SK-N-SH (cell line): Measurements from ENCODE around the gene NDUFB8. TPM values are rescaled to one million over a fixed set of nuclear protein-coding genes. Genes with fewer than 3 reads are reported as not detected.

Experiments
- CTCF ChIA-PET: fragments of 300-600, 350-600 bp; formaldehyde crosslinking; extraction: SDS; loops from one replicate; lab custom pipeline; 2021; lab: Yijun Ruan, JAX
- POLR2A ChIA-PET: fragments of 350-600 bp; sonication (Branson Sonifier 250); formaldehyde crosslinking; extraction: SDS; loops from one replicate; lab custom pipeline; 2020; ENCODE audit warnings: antibody characterized with exemption, inconsistent platforms; lab: Yijun Ruan, JAX
- DNase-seq: peaks from one replicate; pipeline ENCODE4 v3.0.0; 2012
- H2AFZ ChIP-seq: fragments of 200-600 bp; sonication (generic); 2 replicates; pipeline ENCODE4 v1.8.1; 2016; ENCODE audit warnings: antibody characterized with exemption, mild to moderate bottlenecking, low read depth
- H3F3A ChIP-seq: fragments of 200-600 bp; sonication (generic); replicated peaks from 2 replicates; pipeline ENCODE3; 2016; ENCODE audit warnings: antibody characterized with exemption, mild to moderate bottlenecking; ENCODE audit not compliant: insufficient read depth
- H3K27ac ChIP-seq, 2 experiments: fragments of 200-500 bp in 1 of 2; fragments of 200-600 bp in 1 of 2; sonication (Bioruptor generic) in 1 of 2; sonication (generic), shearing (Covaris generic) in 1 of 2; 2 replicates each; pipeline versions ENCODE4 v1.5.1 to v1.6.1; 2014 to 2016; ENCODE audit warnings: low read depth in 2 of 2, inconsistent platforms in 1 of 2, low read length in 1 of 2, mild to moderate bottlenecking in 1 of 2, mixed read lengths in 1 of 2
- H3K27me3 ChIP-seq: fragments of 200-600 bp; sonication (generic), shearing (Covaris generic); 2 replicates; pipeline ENCODE4 v1.6.1; 2016; ENCODE audit warnings: mixed run types; ENCODE audit not compliant: insufficient read depth
- H3K36me3 ChIP-seq, 2 experiments: fragments of 200-500 bp in 1 of 2; fragments of 200-600 bp in 1 of 2; sonication (Bioruptor generic) in 1 of 2; sonication (generic) in 1 of 2; replicated peaks in 1 of 2; 2 replicates each; pipeline versions ENCODE3 to v1.5.1; 2014 to 2016; ENCODE audit warnings: low read length in 1 of 2, mild to moderate bottlenecking in 1 of 2; ENCODE audit not compliant: insufficient read depth in 2 of 2, control insufficient read depth in 1 of 2
- H3K4me1 ChIP-seq, 2 experiments: fragments of 200-500 bp in 1 of 2; fragments of 200-600 bp in 1 of 2; sonication (Bioruptor generic) in 1 of 2; sonication (generic), shearing (Covaris generic) in 1 of 2; 2 replicates each; pipeline versions ENCODE4 v1.5.1 to v1.6.1; 2014 to 2016; ENCODE audit warnings: low read depth in 1 of 2, low read length in 1 of 2, mixed run types in 1 of 2; ENCODE audit not compliant: insufficient read depth in 2 of 2, control insufficient read depth in 1 of 2
- H3K4me2 ChIP-seq: fragments of 200-600 bp; sonication (generic), shearing (Covaris generic); 2 replicates; pipeline ENCODE4 v1.6.1; 2017; ENCODE audit warnings: mixed run types
- H3K4me3 ChIP-seq, 2 experiments: fragments of 200-500 bp in 1 of 2; fragments of 200-600 bp in 1 of 2; sonication (Bioruptor generic) in 1 of 2; sonication (generic), shearing (Covaris generic) in 1 of 2; 2 replicates each; pipeline versions ENCODE4 v1.5.1 to v1.8.1; 2014 to 2016; ENCODE audit warnings: low read depth in 2 of 2, inconsistent platforms in 1 of 2, low read length in 1 of 2, mild to moderate bottlenecking in 1 of 2, mixed read lengths in 1 of 2, moderate library complexity in 1 of 2
- H3K79me2 ChIP-seq: fragments of 200-600 bp; sonication (generic); 2 replicates; pipeline ENCODE4 v1.8.1; 2017; ENCODE audit warnings: mild to moderate bottlenecking; ENCODE audit not compliant: insufficient read depth
- H3K9ac ChIP-seq: fragments of 200-600 bp; sonication (generic); 2 replicates; pipeline ENCODE4 v1.6.1; 2017; ENCODE audit warnings: mixed run types
- H3K9me2 ChIP-seq: fragments of 200-600 bp; sonication (generic); 2 replicates; pipeline ENCODE4 v1.6.1; 2017; ENCODE audit warnings: mixed run types
- H3K9me3 ChIP-seq: fragments of 200-600 bp; sonication (generic); 2 replicates; pipeline ENCODE4 v1.6.1; 2017; ENCODE audit warnings: mixed run types, mild to moderate bottlenecking, moderate library complexity
- H4K20me1 ChIP-seq: fragments of 200-600 bp; sonication (generic); 2 replicates; pipeline ENCODE4 v1.6.1; 2017; ENCODE audit warnings: mild to moderate bottlenecking, mixed run types; ENCODE audit not compliant: insufficient read depth
- EZH2phosphoT487 ChIP-seq: fragments of 200-600 bp; sonication (generic); IDR thresholded peaks from 2 replicates; pipeline ENCODE4 v1.6.1; 2017; ENCODE audit warnings: low read depth, mixed run types, mild to moderate bottlenecking, antibody characterized with exemption, moderate library complexity, borderline replicate concordance
- FOSL2 ChIP-seq: IDR thresholded peaks from 2 replicates; pipeline ENCODE4 v1.4.0; 2012; ENCODE audit warnings: low read depth, mild to moderate bottlenecking, moderate library complexity, borderline replicate concordance
- NRF1 ChIP-seq: IDR thresholded peaks from 2 replicates; pipeline ENCODE4 v1.6.1; 2012; ENCODE audit warnings: low read depth, mild to moderate bottlenecking, low read length
- PBX3 ChIP-seq: IDR thresholded peaks from 2 replicates; pipeline ENCODE4; 2012
- TAF1 ChIP-seq: IDR thresholded peaks from 2 replicates; pipeline ENCODE4 v1.6.1; 2012; ENCODE audit warnings: low read depth, mild to moderate bottlenecking, low read length, moderate library complexity, borderline replicate concordance
- TEAD4 ChIP-seq: IDR thresholded peaks from 2 replicates; pipeline ENCODE4 v1.4.0; 2012; ENCODE audit warnings: mild to moderate bottlenecking, borderline replicate concordance; ENCODE audit not compliant: insufficient read depth
- YY1 ChIP-seq: IDR thresholded peaks from 2 replicates; pipeline ENCODE4 v1.4.0; 2012; ENCODE audit warnings: low read depth, mild to moderate bottlenecking
- WGBS: methylation state at CpG from one replicate; pipeline ENCODE4 v1.1.6; 2017; ENCODE audit warnings: low lambda C conversion rate; 5-methylcytosine and 5-hydroxymethylcytosine counted together
- polyA plus RNA-seq, 3 experiments: library from polyadenylated mRNA; depleted of rRNA; stranded (reverse); fragments of >200 nt; gene quantifications; 2 replicates each; pipeline ENCODE4 v1.2.3, GENCODE V29; 2012
- TF ChIP-seq, protein P1 (sequence below): fragments of 200-600 bp; sonication (generic); IDR thresholded peaks from 2 replicates; pipeline ENCODE4 v1.6.1; 2017; ENCODE audit warnings: antibody characterized with exemption, mild to moderate bottlenecking, moderate library complexity

Gene NDUFB8
- polyA plus RNA-seq, 1 of the 3 experiments (the other 2 are of a cell fraction) = 368 TPM

GRCh38 chr10:100560248-100560647 lies 30.6 kb upstream of the NDUFB8 start:
- Histone ChIP-seq H3K9me3 (no peaks in the 10 kb centered on the region), H3K4me2 (no peak overlapping the region), H4K20me1 (no peaks in the 10 kb centered on the region), H3K4me1 (no peaks in the 10 kb centered on the region; a peak in 1 of 4 replicates), H3F3A (peaks cover 3% of the 10 kb centered on the region), H3K79me2 (no peaks in the 10 kb centered on the region), H3K9ac (no peak overlapping the region), H3K36me3 (peaks cover 5 to 17% of the 10 kb centered on the region in 2 experiments), H2AFZ (no peak overlapping the region), H3K27me3 (no peaks in the 10 kb centered on the region), H3K9me2 (no peaks in the 10 kb centered on the region), H3K27ac (no peak overlapping the region), H3K4me3 (no peak overlapping the region)
- no peak for TF ChIP-seq TEAD4
- TF ChIP-seq, protein P1, sequence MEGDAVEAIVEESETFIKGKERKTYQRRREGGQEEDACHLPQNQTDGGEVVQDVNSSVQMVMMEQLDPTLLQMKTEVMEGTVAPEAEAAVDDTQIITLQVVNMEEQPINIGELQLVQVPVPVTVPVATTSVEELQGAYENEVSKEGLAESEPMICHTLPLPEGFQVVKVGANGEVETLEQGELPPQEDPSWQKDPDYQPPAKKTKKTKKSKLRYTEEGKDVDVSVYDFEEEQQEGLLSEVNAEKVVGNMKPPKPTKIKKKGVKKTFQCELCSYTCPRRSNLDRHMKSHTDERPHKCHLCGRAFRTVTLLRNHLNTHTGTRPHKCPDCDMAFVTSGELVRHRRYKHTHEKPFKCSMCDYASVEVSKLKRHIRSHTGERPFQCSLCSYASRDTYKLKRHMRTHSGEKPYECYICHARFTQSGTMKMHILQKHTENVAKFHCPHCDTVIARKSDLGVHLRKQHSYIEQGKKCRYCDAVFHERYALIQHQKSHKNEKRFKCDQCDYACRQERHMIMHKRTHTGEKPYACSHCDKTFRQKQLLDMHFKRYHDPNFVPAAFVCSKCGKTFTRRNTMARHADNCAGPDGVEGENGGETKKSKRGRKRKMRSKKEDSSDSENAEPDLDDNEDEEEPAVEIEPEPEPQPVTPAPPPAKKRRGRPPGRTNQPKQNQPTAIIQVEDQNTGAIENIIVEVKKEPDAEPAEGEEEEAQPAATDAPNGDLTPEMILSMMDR = no peak
- TF ChIP-seq NRF1 = no peak
- ChIA-PET POLR2A (no interaction called here), CTCF (interaction anchor here (0.9 to 11.5 kb wide), 12 partner anchors 10 to 320 kb away, joined by 3 to 262 read pairs (median 20); partner anchors contain the start of gene PAX2)
- WGBS = 100% methylated on average over 1 of the region's 1 CpG
- no peak for DNase-seq

DNA sequence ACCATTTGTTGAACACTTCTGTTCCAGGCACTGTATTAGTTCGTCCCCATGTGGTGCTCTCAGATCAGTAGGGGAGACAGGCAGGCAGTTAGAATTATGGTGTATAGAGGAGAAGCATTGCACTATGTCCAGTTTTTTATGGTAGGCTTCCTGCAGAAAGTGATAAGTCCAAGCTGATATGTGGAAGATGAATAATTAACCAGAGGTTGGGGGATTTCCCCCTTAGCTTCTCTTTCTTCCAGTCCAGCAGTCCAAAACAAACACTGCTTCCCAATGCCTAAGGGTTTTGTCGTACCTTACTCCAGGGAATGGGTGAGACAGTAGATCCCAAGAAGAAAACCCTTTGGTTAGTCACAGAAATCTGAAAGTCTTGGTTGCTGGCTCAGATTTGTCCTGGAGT lies 25.2 kb upstream of the NDUFB8 start:
- Histone ChIP-seq H3K4me2 (no peak overlapping the region), H3K27me3 (no peaks in the 10 kb centered on the region), H3K36me3 (peaks cover 14 to 46% of the 10 kb centered on the region in 2 experiments), H4K20me1 (no peaks in the 10 kb centered on the region), H3K4me1 (peaks cover 0 to 8% of the 10 kb centered on the region in 2 experiments; a peak in 1 of 4 replicates), H3K4me3 (no peak overlapping the region), H3K27ac (no peak overlapping the region), H3K9me3 (no peaks in the 10 kb centered on the region), H3K9ac (no peak overlapping the region), H3K79me2 (no peaks in the 10 kb centered on the region), H2AFZ (no peak overlapping the region), H3F3A (peaks cover 3% of the 10 kb centered on the region), H3K9me2 (no peaks in the 10 kb centered on the region)
- CTCF ChIA-PET = interaction anchor here (1.2 to 2.4 kb wide), 4 partner anchors 47 to 323 kb away, joined by 4 to 16 read pairs (median 5); no protein-coding TSS in a partner anchor
- TF ChIP-seq YY1 = no peak
- no peak for TF ChIP-seq TAF1
- TF ChIP-seq FOSL2 = no peak
- no peak for TF ChIP-seq PBX3
- TF ChIP-seq EZH2phosphoT487 = no peak
- no peak for DNase-seq
- WGBS = 74% methylated on average over 2 of the region's 2 CpGs
- POLR2A ChIA-PET = no interaction called here
